ENCODE data around the gene ZHX3.

GRCh38 chr20:41349943-41350342 is 32.4 kb upstream of the ZHX3 start:
- TF ChIP-seq USF2 (IDR thresholded peaks at IDR 0.05; ENCODE audit: low read depth, low read length) (no peak), CTCF (conservative IDR thresholded peaks at IDR 0.05; ENCODE audit: low read depth, low read length) (no peak), RCOR1 (IDR thresholded peaks at IDR 0.05; ENCODE audit: insufficient replicate concordance, low read length) (no peak), POLR2A (IDR thresholded peaks at IDR 0.05; ENCODE audit: low read depth, low read length) (no peak), RFX5 (IDR thresholded peaks at IDR 0.05; ENCODE audit: low read depth, low read length) (no peak), RAD21 (IDR thresholded peaks at IDR 0.05; ENCODE audit: low read length) (no peak), SMC3 (IDR thresholded peaks at IDR 0.05; ENCODE audit: low read depth, low read length) (no peak), CEBPB (IDR thresholded peaks at IDR 0.05; ENCODE audit: low read depth, low read length) (no peak), FOS (IDR thresholded peaks at IDR 0.05; ENCODE audit: low read depth, low read length) (no peak), MXI1 (IDR thresholded peaks at IDR 0.05; ENCODE audit: borderline replicate concordance, low read depth, low read length) (no peak), MAFK (IDR thresholded peaks at IDR 0.05; ENCODE audit: low read depth, low read length) (no peak), ELK1 (IDR thresholded peaks at IDR 0.05; ENCODE audit: borderline replicate concordance, low read depth, low read length) (no peak), MAZ (IDR thresholded peaks at IDR 0.05; ENCODE audit: borderline replicate concordance, low read depth, low read length) (no peak)
